GM21723 (cell line): Measurements from ENCODE around the gene ANKRD7.
A peak's percentile ranks its signal among the peaks of the same experiment; 100 is the strongest.

Experiments used
- ATAC-seq: cut with Tn5 transposase; IDR thresholded peaks from one replicate; pipeline ENCODE4 v1.9.1; 2021; ENCODE audit warnings: mild to moderate bottlenecking, moderate library complexity; ENCODE audit not compliant: unreplicated experiment

ANKRD7 gene, protein sequence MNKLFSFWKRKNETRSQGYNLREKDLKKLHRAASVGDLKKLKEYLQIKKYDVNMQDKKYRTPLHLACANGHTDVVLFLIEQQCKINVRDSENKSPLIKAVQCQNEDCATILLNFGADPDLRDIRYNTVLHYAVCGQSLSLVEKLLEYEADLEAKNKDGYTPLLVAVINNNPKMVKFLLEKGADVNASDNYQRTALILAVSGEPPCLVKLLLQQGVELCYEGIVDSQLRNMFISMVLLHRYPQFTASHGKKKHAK

DNA sequence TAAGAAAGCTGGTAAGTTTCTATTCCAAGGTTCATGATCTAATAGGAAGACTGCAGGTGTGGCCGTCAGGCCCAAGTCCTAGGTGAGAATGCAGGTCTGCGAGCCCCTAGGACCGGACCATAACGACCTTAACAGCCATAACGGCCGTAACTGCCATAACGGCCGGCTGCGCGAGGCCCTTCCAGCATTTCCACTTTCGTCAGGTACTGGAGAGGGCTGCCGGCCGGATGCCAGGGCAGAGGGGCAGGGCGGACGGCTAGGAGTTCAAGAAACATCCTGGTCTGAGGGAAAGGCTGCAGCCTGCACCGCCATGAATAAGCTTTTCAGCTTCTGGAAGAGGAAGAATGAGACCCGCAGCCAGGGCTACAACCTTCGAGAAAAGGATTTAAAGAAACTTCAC lies at the start of gene ANKRD7:
Gene ANKRD7 (plus strand): TSS at position 184 of the 400 bp plus-strand sequence. CDS start 127 bp downstream, at position 311.
- no peak for ATAC-seq

DNA sequence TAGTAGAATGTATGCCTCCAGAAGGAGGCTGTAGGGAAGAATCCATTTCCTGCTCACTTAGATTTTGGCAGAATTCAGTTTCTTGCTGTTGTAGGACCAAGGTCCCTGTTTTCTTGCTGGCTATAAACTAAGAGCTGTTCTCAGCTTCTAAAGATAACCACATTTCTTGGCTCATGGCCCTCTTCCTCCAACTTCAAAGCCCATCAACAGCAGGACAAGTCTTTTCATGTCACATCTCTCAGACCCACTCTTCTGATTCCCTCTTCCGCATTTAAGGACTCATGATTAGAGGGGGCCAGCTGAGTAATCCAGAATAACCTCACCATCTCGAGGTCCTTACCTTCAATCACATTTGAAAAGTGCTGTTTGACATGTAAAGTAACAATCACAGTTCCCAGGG lies 48.8 kb upstream of the ANKRD7 start:
- no peak for ATAC-seq

DNA sequence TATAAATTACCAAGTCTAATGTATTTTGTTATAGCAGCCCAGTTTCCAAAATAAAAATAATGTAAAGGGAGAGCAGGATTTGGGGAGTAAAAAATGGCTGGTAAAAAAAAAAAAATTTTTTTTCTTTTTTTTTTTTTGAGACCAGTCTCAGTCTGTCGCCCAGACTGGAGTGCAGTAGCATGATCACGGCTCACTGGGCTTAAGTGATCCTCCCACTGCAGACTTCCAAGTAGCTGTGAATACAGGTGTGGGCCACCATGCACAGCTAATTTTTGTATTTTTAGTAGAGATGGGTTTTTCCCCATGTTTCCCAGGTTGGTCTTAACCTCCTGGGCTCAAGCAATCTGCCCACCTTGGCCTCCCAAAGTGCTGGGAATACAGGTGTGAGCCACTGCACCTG lies 45.3 kb upstream of the ANKRD7 start:
- no peak for ATAC-seq

DNA sequence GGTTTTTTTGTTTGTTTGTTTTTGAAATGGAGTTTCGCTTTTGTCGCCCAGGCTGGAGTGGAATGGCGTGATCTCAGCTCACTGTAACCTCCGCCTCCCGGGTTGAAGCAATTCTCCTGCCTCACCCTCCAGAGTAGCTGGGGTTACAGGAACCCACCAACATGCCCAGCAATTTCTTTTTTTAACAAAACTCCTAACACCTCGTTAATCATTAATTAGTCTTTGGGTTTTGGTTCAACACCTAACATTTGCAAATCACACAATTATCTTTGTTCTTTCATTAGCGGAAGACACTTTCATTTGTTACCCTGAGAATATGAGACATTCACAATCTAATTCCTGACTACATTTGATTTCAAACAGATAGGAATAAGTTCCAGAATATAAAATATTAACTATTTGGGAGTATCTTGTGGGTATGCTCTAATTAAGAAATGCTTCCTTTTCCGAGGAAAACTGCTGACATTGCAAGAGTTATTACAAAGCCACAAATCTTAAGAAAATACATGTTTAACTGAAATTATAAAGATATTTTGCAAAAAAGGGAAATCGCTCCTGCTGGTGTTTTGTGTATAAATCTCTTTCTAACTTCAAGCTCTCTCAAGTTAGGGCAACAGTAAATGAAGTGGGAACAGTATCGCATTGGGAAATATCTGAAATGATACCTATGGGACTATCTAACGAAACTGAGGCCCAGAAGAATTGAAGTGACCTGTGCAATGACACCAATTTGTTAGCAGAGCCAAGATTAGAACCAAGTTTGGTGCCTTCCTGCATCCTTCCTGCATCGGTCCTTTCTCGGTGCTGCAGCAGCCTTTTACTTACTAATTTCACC lies 41.7 kb upstream of the ANKRD7 start:
- no peak for ATAC-seq

DNA sequence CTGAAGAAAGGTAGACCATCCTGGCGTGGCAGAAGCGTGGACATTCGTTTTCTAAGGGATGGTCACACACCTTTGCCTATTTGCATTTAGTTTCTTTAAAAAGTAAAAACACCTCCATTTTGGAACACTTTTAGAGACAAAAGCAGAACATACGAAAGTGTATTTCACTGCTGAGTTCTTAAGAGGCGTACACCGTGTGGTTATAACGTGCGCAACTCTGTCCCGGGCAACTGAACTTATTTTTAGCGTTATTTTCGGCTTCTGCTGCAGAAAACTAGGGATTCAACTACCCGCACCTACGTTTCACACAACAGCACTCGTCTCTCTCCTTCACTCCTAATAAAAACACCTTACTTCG lies 41.1 kb upstream of the ANKRD7 start:
- peak; percentile 9 for ATAC-seq

DNA sequence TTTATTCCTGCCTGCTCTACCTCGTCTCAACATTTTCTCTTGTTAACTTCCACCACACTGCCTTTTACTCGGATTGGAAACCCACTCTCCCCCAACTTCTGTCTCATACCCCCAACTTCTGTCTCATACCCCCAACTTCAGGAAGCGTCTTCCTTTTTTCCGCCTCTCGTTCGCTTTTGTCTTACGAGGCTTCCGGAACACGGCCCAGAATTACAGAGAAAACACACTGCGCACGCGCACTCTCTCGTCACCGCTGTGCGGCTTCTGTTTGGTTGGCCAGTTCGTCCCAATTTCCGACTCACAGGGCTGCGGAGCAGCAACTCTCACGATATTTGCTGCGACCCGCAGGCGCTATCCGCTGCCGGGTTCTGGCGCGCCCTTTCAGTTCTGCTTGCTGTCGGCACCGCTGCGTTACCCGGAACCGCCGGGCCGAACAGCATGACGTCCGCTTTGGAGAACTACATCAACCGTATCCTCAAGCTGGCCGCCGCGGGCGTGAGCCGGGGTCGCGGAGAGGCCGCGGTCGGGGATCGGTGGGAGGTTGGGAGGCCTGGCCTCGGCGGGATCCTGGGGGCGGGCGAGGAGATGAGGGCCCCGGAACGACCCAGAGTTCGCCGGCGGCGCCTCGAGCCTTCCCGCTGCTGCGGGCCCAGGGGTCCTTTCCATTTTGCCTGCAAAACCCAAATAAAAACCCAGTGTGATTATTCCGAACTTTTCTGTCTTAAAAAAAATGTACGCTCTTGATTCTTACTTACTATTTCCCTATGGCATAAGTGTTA lies 40.5 kb upstream of the ANKRD7 start, which contains the start of gene LSM8:
Gene LSM8 (plus strand): TSS at position 379 of the 779 bp plus-strand sequence. CDS start 60 bp downstream, at position 439.
- ATAC-seq, result peak; percentile 97

DNA sequence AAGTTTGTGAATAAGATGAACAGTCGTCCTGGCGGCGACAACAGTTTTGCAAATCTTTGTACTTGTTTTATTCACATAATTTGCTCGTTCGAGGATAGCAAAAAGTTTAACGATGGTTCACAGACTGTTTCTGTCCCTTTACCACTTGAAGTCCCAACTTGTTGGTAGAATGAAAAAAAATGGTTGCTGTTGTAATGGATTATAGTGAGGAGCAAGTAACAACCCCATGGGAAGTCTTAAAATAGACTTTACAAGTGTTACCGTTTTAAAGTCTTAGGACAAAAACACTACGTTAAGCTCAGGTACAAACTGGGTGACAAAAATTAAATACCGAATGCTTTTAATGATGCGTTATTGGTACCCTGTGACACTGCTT lies 40.0 kb upstream of the ANKRD7 start:
- peak; percentile 23 for ATAC-seq

DNA sequence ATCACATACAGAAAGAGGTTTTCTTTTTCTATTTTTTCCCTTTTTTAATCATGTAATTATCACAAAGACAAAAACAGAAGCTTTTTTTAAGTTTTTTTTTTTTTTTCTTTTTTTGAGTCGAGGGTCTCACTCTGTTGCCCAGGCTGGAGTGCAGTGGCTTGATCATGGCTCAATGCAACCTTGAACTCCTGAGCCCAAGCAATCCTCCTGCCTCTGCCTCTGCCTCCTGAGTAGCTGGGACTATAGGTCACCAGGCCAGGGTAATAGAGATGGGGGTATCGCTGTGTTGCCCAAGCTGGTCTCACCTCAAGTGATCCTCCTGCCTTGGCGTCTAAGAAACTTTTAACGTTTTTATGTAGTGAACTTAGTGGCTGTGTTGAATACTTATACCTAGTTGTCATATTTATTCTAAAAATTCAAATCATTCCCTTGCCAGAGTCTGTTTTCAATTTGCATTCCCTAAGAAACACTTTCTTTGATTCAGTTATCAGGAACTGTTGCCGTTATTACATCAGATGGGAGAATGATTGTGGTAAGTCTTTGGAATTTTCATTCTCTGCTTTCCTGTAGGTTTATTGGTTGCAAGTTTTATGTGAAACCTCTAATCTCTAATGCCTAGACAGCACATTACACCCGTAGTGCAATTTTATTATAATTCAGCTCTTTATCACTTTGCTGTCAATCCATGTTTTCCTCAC lies 39.2 kb upstream of the ANKRD7 start:
- ATAC-seq, result no peak

DNA sequence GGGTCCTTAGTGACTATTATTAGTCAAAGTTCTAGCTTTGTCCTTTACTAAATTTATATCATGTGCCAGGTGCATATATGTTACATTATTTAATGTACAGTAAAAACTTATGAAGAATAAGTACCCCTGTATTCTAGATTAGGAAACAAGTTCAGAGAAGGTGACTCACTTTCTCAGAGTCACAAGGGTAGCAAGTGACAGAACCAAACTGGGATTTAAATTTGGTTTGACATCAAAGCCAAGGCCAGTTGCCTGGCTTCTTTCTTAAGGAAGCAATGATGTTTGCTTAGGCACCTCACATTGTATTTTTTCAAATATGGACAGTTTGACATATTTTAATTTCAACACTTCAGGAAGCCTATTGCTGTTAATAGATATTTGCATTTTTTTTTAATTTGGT lies 38.0 kb upstream of the ANKRD7 start:
- ATAC-seq, result no peak

DNA sequence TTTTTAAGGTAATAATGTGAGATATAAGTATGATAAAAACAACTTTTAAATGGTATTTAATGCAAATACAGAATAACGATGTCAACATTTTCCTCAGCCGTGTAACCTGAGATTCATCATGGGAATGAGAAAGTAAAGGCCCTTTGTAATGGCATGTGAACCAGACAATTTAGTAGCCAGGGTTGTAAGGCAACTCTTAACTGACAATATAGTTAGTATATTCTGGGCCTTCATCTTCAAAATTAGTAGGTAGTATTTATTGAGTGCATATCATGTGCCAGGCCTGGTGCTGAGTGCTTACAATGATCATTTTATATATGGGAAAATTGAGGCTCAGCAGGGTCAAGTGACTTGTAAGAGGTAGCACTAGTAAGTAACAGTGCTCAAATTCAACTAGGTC lies 29.9 kb upstream of the ANKRD7 start:
- no peak for ATAC-seq

DNA sequence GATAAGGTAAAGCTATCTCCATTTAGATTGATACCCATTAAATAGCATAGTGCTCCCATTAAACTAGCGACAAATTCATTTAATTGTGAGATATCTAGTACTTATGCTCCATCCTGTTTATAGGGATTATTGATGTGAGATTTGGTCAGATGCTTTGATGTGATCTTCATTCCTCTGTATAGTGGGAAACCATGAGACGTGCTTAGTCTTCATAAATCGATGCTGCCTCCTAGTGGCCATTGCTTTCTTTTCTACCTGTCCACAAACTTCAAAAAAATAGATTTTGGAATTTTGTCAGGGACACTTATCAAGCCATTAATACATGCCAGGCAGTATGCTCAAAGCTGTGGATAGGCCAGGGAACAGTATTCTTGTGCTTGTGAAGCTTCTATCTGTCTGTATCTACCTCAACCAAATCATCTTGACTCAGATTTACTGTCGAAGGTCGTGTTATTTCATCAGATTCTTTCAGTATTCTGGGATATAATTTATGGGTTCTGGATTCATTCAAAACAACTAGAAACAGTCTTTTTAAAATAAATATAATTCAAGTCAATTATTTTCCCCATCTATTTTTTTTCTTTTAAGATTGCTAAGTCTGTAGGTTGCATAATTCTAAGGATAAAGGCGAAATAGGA lies 28.5 kb upstream of the ANKRD7 start:
- ATAC-seq, result peak; percentile 81

DNA sequence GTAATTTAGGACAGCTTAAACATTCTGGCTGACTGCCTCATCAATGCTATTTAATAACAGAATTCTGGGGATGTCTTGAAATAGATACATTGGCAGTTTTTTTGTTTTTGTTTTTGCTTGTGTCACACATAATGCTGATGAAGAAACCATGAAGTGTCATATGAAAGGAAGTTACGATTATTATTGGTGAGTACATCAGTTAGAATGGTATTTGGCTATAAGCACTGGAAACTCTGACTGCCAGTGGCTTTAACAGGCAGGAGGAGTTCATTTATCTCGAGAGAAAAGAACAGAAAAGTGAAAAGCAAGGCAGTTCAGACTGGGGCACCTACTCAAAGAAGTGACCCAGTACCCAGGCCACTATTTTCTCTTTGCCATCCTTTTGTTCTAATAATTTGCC lies 22.4 kb upstream of the ANKRD7 start:
- ATAC-seq, result no peak

DNA sequence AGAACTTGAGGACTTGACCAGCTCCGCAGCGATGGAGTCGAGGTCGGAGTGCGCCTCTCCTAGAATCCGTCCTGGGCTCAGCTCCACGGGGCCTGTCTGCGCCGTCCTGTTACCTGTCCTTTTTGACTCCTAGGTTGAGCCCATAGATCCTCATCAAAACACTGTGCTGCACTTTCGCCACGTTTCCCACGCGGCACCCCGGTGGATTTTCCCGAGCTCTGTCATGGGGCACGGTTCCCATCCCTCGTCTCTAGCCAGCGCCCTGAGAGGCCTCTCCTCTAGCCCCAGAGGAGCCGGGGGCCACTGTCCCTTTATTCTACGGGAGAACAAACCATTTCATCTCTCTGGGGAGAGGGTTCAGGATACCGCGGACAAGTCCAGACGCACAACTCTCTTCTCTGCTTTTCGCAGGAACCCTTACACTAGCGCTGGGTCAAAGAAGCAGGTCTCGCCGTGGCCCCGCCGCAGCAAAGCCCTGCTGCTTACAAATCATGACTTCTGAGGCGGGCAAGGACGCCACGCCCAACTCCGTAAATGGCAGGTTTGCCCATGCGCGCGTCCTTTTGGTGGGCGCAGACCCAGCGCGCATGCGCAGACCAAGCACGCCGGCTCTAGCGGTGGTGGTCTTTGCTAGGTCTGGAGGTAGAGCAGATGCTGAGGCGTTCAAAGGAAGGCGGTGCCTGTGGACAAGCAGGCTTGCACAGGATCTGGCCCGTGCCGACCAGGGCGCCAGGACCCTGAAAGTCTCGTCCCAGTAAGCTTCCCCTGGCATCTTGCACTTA lies 10.3 kb upstream of the ANKRD7 start:
- peak; percentile 98 for ATAC-seq

DNA sequence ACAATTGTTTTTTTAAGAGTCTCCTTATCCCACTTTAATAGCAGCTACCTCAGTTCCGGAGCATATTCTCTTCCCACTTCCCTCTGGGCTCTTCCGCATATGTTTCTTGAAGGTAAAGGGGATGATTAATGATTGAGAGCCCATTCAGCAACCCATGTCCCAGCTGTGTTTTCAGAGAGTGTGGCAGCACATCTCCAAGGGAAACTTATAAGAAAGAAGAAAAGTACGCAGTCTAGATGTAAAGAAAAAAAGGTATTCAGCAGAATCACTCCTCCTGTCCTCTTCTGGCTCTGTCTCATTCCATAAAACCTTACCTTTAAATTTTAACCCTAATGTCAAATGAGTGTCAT lies 9.7 kb upstream of the ANKRD7 start:
- peak; percentile 19 for ATAC-seq

DNA sequence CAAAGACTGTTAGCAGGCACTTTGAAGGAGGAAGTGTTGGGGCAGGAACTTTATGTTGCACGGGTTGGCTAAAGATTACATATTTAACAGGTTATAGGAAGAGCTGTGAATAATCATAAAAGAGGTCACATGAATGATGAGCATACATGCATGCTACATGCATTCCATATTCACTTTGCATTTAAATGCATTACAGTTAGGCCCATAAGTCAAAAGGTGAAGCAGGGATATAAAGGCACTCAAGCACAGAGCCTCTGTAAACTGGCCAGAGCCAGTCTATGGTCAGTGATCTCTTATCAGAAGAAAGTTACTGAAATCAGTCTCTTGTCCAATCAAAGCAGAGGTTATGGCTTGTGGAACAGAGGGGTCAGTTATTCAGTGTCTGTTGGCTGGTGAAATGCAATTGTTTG lies 7.3 kb upstream of the ANKRD7 start:
- ATAC-seq, result no peak

DNA sequence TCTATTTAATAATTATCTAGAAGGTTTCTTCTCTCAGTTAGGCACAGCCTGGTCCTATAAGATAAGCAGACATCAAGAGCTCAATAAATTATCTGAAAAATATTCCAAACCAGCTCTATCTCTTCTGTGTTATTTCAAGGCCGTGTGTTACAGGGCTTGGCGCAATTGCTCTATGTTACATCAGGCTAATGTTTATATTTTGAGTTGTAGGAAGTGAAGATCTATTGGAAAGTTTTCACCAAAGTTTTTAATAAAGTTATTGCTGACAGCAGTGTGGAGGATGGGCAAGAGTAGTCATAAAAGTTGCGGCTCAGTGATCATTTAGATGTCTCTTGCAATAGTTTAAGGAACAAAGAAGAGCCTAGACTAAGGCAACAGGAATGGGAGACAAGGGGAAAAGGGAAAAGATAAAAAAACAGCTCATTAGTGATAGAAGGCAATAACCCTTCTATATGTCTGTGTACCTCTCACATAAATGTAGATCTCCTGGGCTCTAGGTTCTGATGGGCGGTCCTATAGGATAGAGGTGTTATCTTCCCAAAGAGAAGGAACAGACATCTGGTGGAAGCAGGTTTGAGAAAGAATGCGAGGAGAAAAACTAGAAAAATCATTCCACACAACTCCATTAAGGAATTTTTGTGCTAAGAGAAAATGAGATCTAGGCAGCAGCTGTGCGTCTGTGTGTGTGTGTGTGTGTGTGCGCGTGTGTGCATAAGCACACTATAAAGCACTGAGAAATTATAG lies 5.9 kb upstream of the ANKRD7 start:
- no peak for ATAC-seq

DNA sequence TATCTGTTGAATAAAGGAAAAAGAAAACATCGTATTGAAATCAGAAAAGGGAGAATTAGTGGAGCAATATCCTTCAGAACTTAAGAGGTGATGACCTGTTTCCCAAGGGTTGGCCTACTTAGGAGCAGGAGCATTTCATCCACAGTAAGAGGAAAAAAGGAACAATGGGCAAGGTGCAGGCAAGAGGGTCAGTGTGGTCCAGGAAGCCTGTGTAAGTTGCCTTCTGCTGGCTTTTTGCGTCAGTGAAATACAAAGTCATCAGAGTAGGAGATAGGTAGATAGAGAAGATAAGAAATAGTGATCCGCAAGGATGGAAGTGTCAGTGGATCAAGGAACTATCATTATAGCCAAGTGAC lies 5.4 kb upstream of the ANKRD7 start:
- ATAC-seq, result no peak

DNA sequence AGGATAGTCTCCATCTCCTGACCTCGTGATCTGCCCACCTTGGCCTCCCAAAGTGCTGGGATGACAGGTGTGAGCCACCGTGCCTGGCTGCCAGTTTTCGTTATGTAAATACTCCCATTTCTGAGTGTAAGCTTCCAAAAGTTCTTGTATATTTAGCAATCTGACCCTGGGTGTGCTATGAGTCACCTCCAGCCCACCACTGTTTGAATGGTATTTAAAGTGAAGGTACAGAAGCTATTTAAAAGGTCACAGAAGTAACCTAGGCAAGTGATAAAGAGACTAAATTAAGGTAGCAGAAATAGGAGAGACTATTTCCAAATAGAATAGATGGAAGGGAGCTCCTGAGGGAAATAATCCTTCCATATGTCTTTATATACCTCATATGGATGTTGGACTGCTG lies 3.9 kb upstream of the ANKRD7 start:
- ATAC-seq, result no peak

DNA sequence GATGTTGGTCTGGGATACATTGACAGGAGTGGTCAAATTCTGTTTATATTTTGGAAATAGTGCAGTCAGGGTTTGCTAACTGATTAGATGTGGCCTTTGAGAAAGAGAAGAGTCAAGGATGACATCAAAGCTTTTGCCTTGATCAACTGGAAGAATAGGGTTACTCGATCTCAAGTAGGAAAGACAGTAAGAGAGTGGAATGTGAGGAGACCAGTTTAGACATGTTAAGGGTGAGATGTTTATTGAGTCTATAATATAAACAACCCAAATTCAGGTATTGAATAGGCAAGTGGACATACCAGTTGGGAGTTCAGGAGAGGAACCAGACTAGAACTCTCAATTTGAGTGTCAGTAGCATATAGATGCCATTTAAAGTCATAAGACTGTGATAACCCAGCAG lies 1.9 kb upstream of the ANKRD7 start:
- ATAC-seq, result no peak
